Measurements from ENCODE around the gene ITGA7. TPM values are rescaled to one million over a fixed set of nuclear protein-coding genes. Genes with fewer than 3 reads are reported as not detected.

The ITGA7 gene
- total and polyA plus RNA-seq, 2 experiments from 2014 or later: 39.5 to 101 TPM

- DNase-seq (ENCODE audit: low read depth in 1 of 2, low spot score in 1 of 2): peak in 1 of 2 donors; percentile 65
- Histone ChIP-seq H3K27ac (peak overlapping the region; percentile 90), H3K9me3 (ENCODE audit: low read depth) (no peaks in the 10 kb centered on the region), H3K27me3 (no peaks in the 10 kb centered on the region), H3K36me3 (peaks cover 7% of the 10 kb centered on the region), H3K4me3 (peak overlapping the region; percentile 82), H3K4me1 (ENCODE audit: low read depth) (peaks cover 17% of the 10 kb centered on the region)
- TF ChIP-seq CTCF (IDR thresholded peaks at IDR 0.05; ENCODE audit: low read depth, low read length): peak; percentile 9
Measured at GRCh38 chr12:55729819-55730818, 22.4 kb upstream of the ITGA7 start.

DNA sequence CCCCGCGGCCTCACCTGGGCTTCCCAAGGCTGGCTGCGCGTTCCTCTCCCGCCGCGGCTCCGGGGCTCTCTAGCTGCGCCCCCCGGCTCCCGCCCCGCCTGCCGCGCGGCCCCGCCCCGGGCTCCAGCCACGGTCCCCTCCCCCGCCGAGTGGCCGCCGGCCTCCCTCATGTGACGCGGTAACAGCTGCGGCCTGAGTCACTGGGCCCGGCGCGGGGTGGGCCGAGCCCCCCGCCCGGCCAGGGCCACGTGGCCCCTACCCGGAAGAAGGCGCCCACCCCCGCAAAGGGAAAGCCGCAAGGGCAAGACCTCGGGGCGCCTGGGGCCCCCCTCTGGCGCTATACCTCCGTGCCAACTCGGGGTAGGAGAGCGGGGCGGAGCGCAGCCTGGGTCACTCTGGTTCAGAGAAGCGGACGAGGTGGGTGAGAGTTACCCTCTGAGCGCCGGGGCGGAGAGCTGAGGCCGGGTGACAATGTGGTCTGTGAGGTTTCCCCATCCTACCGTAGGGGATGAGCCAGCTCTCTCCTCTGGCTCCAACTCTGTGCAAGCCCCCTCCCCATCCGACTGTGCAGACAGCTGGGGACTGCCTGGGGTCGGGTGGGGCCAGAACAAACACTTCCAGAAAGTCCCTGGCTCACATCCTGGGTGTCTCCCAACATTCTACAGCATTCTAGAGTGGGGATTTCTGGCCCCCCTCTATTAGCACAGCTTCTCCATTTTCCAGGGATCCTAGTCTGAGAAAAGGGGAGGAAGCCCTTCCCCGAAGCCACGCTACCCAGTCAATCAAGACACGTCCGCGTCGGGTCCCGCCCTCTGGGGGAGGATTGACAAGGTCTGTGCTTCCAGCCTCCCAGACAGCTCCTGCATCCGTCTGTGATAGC lies 21.5 kb upstream of the ITGA7 start, which contains the start of gene CD63:
Gene CD63 (minus strand): TSS at position 71 of the 880 bp plus-strand sequence. CDS start 668 bp downstream, outside the sequence.
- Histone ChIP-seq H3K36me3 (peaks cover 11% of the 10 kb centered on the region), H3K4me1 (ENCODE audit: low read depth) (peaks cover 17% of the 10 kb centered on the region), H3K27me3 (no peaks in the 10 kb centered on the region), H3K27ac (peak within 1 kb of the TSS; percentile 90), H3K4me3 (peak within 1 kb of the TSS; percentile 82), H3K9me3 (ENCODE audit: low read depth) (no peaks in the 10 kb centered on the region)
- DNase-seq (ENCODE audit: low read depth in 1 of 2, low spot score in 1 of 2): peak; percentile 91 to 98
- TF ChIP-seq CTCF (IDR thresholded peaks at IDR 0.05; ENCODE audit: low read depth, low read length): no peak

DNA sequence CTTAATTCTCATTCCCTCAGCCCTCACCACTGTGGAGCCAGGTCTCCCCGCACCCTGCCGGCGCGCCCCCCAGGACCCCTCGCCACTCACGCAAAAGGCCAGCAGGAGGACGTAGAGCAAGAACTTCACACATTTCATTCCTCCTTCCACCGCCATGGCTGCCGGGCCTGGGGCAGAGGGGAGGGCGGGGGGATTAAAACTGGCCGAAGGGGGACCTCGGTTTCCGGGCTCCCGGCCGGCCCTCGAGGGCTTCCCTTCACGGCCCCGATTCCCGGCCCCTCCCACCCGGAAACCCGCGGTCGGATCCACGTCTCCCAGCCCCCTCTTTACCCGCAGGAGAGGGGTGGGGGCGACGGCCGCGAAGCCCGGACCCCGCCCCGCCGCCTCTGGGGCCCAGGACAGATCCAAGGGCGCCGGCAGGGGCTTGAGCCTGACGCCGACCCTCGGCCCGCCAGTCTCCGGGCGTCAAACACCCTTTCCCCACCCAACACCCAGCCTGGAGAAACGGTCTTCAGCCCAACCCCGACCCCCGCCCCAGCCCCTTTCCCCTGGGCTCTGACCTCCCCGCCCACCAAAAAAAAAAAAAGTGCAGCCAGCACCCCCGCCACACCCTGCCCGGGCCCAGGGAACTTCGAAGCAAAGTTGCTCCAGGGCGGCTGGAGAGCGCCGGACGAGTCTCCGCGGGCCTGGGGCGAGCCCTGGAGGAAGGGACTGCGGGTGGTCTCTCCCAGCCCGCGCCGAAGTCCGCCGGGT lies 20.7 kb upstream of the ITGA7 start:
- DNase-seq (ENCODE audit: low read depth in 1 of 2, low spot score in 1 of 2): peak; percentile 74 to 84
- Histone ChIP-seq H3K9me3 (ENCODE audit: low read depth) (no peaks in the 10 kb centered on the region), H3K36me3 (peaks cover 11% of the 10 kb centered on the region), H3K4me3 (peak overlapping the region; percentile 82), H3K27me3 (no peaks in the 10 kb centered on the region), H3K27ac (peak overlapping the region; percentile 90), H3K4me1 (ENCODE audit: low read depth) (peaks cover 17% of the 10 kb centered on the region)
- TF ChIP-seq CTCF (IDR thresholded peaks at IDR 0.05; ENCODE audit: low read depth, low read length): no peak

DNA sequence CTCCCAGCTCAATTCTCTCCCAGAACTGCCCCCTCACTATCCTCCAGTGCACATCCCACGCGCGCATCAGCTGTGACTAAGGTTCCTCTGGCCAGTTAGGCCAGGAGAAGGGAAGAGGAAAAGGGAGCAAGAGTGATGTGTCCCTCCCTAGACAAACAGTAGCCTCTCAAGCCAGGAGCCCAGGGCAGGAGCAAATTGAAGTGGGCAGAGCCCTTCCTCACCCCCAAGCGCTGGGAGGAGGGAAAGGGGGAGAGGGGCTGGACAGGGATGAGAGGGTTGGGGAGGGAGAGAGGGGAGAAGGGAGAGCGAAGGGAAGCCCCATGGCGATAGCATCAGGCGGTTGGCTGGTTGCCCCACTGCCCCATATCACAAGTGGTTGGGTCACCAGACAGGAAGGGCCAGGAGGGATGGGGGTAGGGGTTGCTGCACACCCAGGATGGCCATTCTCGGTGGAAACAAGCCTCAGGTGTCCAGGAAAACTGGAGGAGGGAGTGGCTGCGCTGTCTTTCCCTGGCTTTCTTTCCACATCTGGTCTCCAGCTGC lies 20.0 kb upstream of the ITGA7 start:
- peaks cover 11% of the 10 kb centered on the region for H3K36me3 ChIP-seq
- no peak for TF ChIP-seq CTCF (IDR thresholded peaks at IDR 0.05; ENCODE audit: low read depth, low read length)

More for the DNA sequence above, 20.0 kb upstream of the ITGA7 start:
- DNase-seq (ENCODE audit: low read depth in 1 of 2, low spot score in 1 of 2): peak in 1 of 2 donors; percentile 71
- H3K4me1 ChIP-seq (ENCODE audit: low read depth): peaks cover 17% of the 10 kb centered on the region
- no peaks in the 10 kb centered on the region for H3K9me3 ChIP-seq (ENCODE audit: low read depth)
- H3K27me3 ChIP-seq: no peaks in the 10 kb centered on the region
- H3K27ac ChIP-seq: peak overlapping the region; percentile 90
- H3K4me3 ChIP-seq: peak overlapping the region; percentile 82
